CD14-positive monocyte (primary cell): ENCODE data around the gene CCDC43. TPM values are rescaled to one million over a fixed set of nuclear protein-coding genes. Genes with fewer than 3 reads are reported as not detected.

Source experiments
- DNase-seq, 3 donors: peaks; one replicate each; pipeline ENCODE4 v3.0.0-alpha.2; 2011 to 2022
- H2AFZ ChIP-seq: 2 replicates; pipeline ENCODE4 v1.6.0; 2012; ENCODE audit warnings: mild to moderate bottlenecking, low read depth, low read length, inconsistent platforms; ENCODE audit not compliant: insufficient read depth, poor library complexity, severe bottlenecking
- H3K27ac ChIP-seq, 2 donors: 1 replicate in 1 of 2; 2 replicates in 1 of 2; pipeline ENCODE4 v1.5.1; 2012 to 2013; ENCODE audit warnings: low read length in 2 of 2, control low read depth in 1 of 2, inconsistent platforms in 1 of 2, low read depth in 1 of 2, mild to moderate bottlenecking in 1 of 2
- H3K27me3 ChIP-seq, 2 donors: one replicate each; pipeline versions ENCODE4 v1.6.0 to v1.6.1; 2011 to 2013; ENCODE audit warnings: low read length in 2 of 2; ENCODE audit not compliant: control insufficient read depth in 2 of 2, insufficient read depth in 2 of 2
- H3K36me3 ChIP-seq, 2 donors: replicated peaks in 1 of 2; 1 replicate in 1 of 2; 2 replicates in 1 of 2; pipeline versions ENCODE4 v1.5.1 to v1.6.1; 2012 to 2013; ENCODE audit warnings: low read length in 2 of 2, control low read depth in 1 of 2, inconsistent platforms in 1 of 2, mild to moderate bottlenecking in 1 of 2; ENCODE audit not compliant: insufficient read depth in 2 of 2, control insufficient read depth in 1 of 2
- H3K4me1 ChIP-seq, 2 donors: 1 replicate in 1 of 2; 2 replicates in 1 of 2; pipeline versions ENCODE4 v1.5.1 to v1.6.1; 2012 to 2013; ENCODE audit warnings: low read length in 2 of 2, control low read depth in 1 of 2, inconsistent platforms in 1 of 2, mild to moderate bottlenecking in 1 of 2, moderate library complexity in 1 of 2; ENCODE audit not compliant: insufficient read depth in 2 of 2, control insufficient read depth in 1 of 2
- H3K4me2 ChIP-seq: replicated peaks from 2 replicates; pipeline ENCODE3; 2012; ENCODE audit warnings: low read length, moderate library complexity, mild to moderate bottlenecking; ENCODE audit not compliant: poor library complexity, severe bottlenecking; ENCODE audit errors: extremely low read depth
- H3K4me3 ChIP-seq, 3 experiments: fragments of 200-600 bp in 1 of 3; sonication (generic) in 1 of 3; replicated peaks in 1 of 3; 1 replicate in 2 of 3; 2 replicates in 1 of 3; pipeline ENCODE4 v1.5.1; 2011 to 2013; ENCODE audit warnings: low read length in 3 of 3, mild to moderate bottlenecking in 3 of 3, control low read depth in 2 of 3, low read depth in 2 of 3, inconsistent platforms in 1 of 3, moderate library complexity in 1 of 3
- H3K79me2 ChIP-seq: 2 replicates; pipeline ENCODE4 v1.6.0; 2012; ENCODE audit warnings: mild to moderate bottlenecking, control low read depth, inconsistent platforms, low read length, moderate library complexity; ENCODE audit not compliant: insufficient read depth
- H3K9ac ChIP-seq: 2 replicates; pipeline ENCODE4 v1.6.0; 2017; ENCODE audit warnings: low read length, mild to moderate bottlenecking; ENCODE audit not compliant: insufficient read depth, poor library complexity, severe bottlenecking
- H3K9me3 ChIP-seq, 2 donors: replicated peaks in 1 of 2; 1 replicate in 1 of 2; 2 replicates in 1 of 2; pipeline versions ENCODE4 v1.5.1 to v1.6.1; 2012 to 2013; ENCODE audit warnings: low read length in 2 of 2, control low read depth in 1 of 2; ENCODE audit not compliant: control insufficient read depth in 1 of 2, insufficient read depth in 1 of 2
- H4K20me1 ChIP-seq: 2 replicates; pipeline ENCODE4 v1.6.0; 2012; ENCODE audit warnings: mild to moderate bottlenecking, low read length, control low read depth, moderate library complexity; ENCODE audit not compliant: insufficient read depth
- H3K27ac Mint-ChIP-seq, 7 donors: one replicate each; pipeline ENCODE4 v1.8.0; 2020; ENCODE audit warnings: mild to moderate bottlenecking in 7 of 7, mixed read lengths in 7 of 7, moderate library complexity in 6 of 7, inconsistent platforms in 2 of 7
- H3K27me3 Mint-ChIP-seq, 3 donors: one replicate each; pipeline ENCODE4 v1.8.0; 2021 to 2022; ENCODE audit warnings: low read depth in 3 of 3, mild to moderate bottlenecking in 3 of 3, mixed read lengths in 3 of 3, moderate library complexity in 3 of 3, inconsistent platforms in 1 of 3
- H3K36me3 Mint-ChIP-seq, 2 donors: one replicate each; pipeline ENCODE4 v1.8.0; 2020; ENCODE audit warnings: mixed read lengths in 2 of 2, inconsistent platforms in 1 of 2, mild to moderate bottlenecking in 1 of 2
- H3K4me1 Mint-ChIP-seq: one replicate; pipeline ENCODE4 v1.8.0; 2020; ENCODE audit warnings: mild to moderate bottlenecking, mixed read lengths
- H3K4me3 Mint-ChIP-seq, 2 donors: one replicate each; pipeline ENCODE4 v1.8.0; 2020; ENCODE audit warnings: mild to moderate bottlenecking in 2 of 2, mixed read lengths in 2 of 2, moderate library complexity in 1 of 2
- H3K9me3 Mint-ChIP-seq, 7 donors: one replicate each; pipeline ENCODE4 v1.8.0; 2020 to 2022; ENCODE audit warnings: mixed read lengths in 7 of 7, mild to moderate bottlenecking in 6 of 7, moderate library complexity in 6 of 7, inconsistent platforms in 2 of 7
- WGBS: methylation state at CpG from one replicate; pipeline ENCODE4 v1.1.5; 2013; ENCODE audit warnings: missing lambda C conversion rate; ENCODE audit not compliant: insufficient coverage; 5-methylcytosine and 5-hydroxymethylcytosine counted together
- intact Hi-C, 2 donors: fragments of 100-400 bp; cut with micrococcal nuclease; formaldehyde crosslinking; loops; one replicate each; pipeline versions ENCODE4 v1.15.0 to v1.15.1; 2023
- polyA plus RNA-seq, 3 donors: library from polyadenylated mRNA; depleted of rRNA in 1 of 3; unstranded in 2 of 3; stranded (reverse) in 1 of 3; fragments of 300-500 nt in 2 of 3; fragments of >200 nt in 1 of 3; fragmentation: Illumina TruSeq in 2 of 3; gene quantifications; 1 replicate in 2 of 3; 2 replicates in 1 of 3; pipeline ENCODE4 v1.2.3, GENCODE V29; 2012 to 2021
- TF ChIP-seq, protein P1 (sequence below): fragments of 200-600 bp; IDR thresholded peaks from one replicate; pipeline ENCODE4 v1.8.0; 2022; ENCODE audit warnings: antibody characterized with exemption, mild to moderate bottlenecking

The CCDC43 gene
- polyA plus RNA-seq, 3 donors, result 6.9 to 19.7 (median 12.8) TPM

- peaks cover 3 to 13% of the 10 kb centered on the region in 2 donors for H3K27me3 ChIP-seq
- H3K9me3 Mint-ChIP-seq, result peaks cover 0 to 6% (median 0%) of the 10 kb centered on the region in 7 donors
- peaks cover 16 to 32% (median 31%) of the 10 kb centered on the region in 3 donors for H3K27me3 Mint-ChIP-seq
- no peaks in the 10 kb centered on the region for H3K9me3 ChIP-seq
- no peak overlapping the region for H3K27ac Mint-ChIP-seq
- H2AFZ ChIP-seq, result peak overlapping the region; percentile 19
- no peak overlapping the region for H3K4me2 ChIP-seq
- no peaks in the 10 kb centered on the region for H3K4me1 ChIP-seq
- no peaks in the 10 kb centered on the region for H3K79me2 ChIP-seq
- no peak overlapping the region for H3K9ac ChIP-seq
- no peaks in the 10 kb centered on the region for H4K20me1 ChIP-seq
- H3K36me3 ChIP-seq, result no peaks in the 10 kb centered on the region
- peaks cover 3% of the 10 kb centered on the region for H3K4me1 Mint-ChIP-seq
- no peak overlapping the region for H3K27ac ChIP-seq
- intact Hi-C loops, result no loop called here
- no peak overlapping the region for H3K4me3 ChIP-seq
- DNase-seq, result no peak
- TF ChIP-seq, protein P1, sequence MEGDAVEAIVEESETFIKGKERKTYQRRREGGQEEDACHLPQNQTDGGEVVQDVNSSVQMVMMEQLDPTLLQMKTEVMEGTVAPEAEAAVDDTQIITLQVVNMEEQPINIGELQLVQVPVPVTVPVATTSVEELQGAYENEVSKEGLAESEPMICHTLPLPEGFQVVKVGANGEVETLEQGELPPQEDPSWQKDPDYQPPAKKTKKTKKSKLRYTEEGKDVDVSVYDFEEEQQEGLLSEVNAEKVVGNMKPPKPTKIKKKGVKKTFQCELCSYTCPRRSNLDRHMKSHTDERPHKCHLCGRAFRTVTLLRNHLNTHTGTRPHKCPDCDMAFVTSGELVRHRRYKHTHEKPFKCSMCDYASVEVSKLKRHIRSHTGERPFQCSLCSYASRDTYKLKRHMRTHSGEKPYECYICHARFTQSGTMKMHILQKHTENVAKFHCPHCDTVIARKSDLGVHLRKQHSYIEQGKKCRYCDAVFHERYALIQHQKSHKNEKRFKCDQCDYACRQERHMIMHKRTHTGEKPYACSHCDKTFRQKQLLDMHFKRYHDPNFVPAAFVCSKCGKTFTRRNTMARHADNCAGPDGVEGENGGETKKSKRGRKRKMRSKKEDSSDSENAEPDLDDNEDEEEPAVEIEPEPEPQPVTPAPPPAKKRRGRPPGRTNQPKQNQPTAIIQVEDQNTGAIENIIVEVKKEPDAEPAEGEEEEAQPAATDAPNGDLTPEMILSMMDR, result no peak
- no CpG with 5 or more reads among the region's 2 CpGs for WGBS
- no peak overlapping the region for H3K4me3 Mint-ChIP-seq
- H3K36me3 Mint-ChIP-seq, result no peaks in the 10 kb centered on the region
Observed at GRCh38 chr17:44648963-44649362, 40.6 kb downstream of the CCDC43 start.

DNA sequence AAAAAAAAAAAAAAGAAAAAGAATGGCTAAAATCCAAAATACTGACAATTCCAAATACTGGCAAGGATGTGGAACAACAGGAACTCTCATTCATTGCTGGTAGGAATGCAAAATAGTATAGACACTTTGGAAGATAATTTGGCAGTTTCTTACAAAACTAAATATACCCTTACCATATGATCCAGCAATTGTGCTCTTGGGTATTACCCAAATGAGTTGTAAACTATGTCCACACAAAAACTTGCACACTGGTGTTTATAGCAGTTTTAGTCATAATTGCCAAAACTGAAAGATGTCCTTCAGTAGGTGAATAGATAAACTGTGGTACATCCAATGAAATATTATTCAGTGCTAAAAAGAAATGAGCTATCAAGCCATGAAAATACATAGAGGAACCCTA, 41.8 kb downstream of the CCDC43 start:
- H3K27me3 Mint-ChIP-seq, result peaks cover 11 to 23% (median 22%) of the 10 kb centered on the region in 3 donors

More for the DNA sequence above, 41.8 kb downstream of the CCDC43 start:
- no peaks in the 10 kb centered on the region for H4K20me1 ChIP-seq
- H3K4me2 ChIP-seq, result no peak overlapping the region
- no peak overlapping the region for H2AFZ ChIP-seq
- no peaks in the 10 kb centered on the region for H3K79me2 ChIP-seq
- no peak overlapping the region for H3K27ac ChIP-seq
- Mint-ChIP-seq H3K9me3 (peaks cover 0 to 4% (median 0%) of the 10 kb centered on the region in 7 donors), H3K4me1 (peaks cover 3% of the 10 kb centered on the region), H3K36me3 (no peaks in the 10 kb centered on the region), H3K4me3 (no peak overlapping the region), H3K27ac (peak overlapping the region in 1 of 7 donors; percentile 28)
- peaks cover 2 to 8% of the 10 kb centered on the region in 2 donors for H3K27me3 ChIP-seq
- no peaks in the 10 kb centered on the region for H3K4me1 ChIP-seq
- TF ChIP-seq, protein P1, result no peak
- no peak overlapping the region for H3K4me3 ChIP-seq
- no peak for DNase-seq
- no peaks in the 10 kb centered on the region for H3K36me3 ChIP-seq
- no peak overlapping the region for H3K9ac ChIP-seq
- no peaks in the 10 kb centered on the region for H3K9me3 ChIP-seq
- intact Hi-C loops, result no loop called here
